Ovary (tissue), 3 donors: ENCODE results near the gene PPFIA4.

Experiments
- EP300 ChIP-seq: sonication (generic); formaldehyde crosslinking; IDR thresholded peaks from one replicate; pipeline ENCODE4 v1.6.1; 2017; ENCODE audit warnings: antibody characterized with exemption
- POLR2A ChIP-seq: fragments of 450-650 bp; IDR thresholded peaks from one replicate; pipeline ENCODE4 v1.6.1; 2017; ENCODE audit warnings: antibody characterized with exemption, mild to moderate bottlenecking, moderate library complexity
- TF ChIP-seq, protein P1 (sequence below), 3 donors: fragments of 450-650 bp in 2 of 3; fragments of 200-600 bp in 1 of 3; IDR thresholded peaks; one replicate each; pipeline versions ENCODE4 v1.5.1 to v1.8.0; 2016 to 2022; ENCODE audit warnings: antibody characterized with exemption in 3 of 3, mild to moderate bottlenecking in 1 of 3
- donor health status: DM: no; HTN: no; CAD: no.

DNA sequence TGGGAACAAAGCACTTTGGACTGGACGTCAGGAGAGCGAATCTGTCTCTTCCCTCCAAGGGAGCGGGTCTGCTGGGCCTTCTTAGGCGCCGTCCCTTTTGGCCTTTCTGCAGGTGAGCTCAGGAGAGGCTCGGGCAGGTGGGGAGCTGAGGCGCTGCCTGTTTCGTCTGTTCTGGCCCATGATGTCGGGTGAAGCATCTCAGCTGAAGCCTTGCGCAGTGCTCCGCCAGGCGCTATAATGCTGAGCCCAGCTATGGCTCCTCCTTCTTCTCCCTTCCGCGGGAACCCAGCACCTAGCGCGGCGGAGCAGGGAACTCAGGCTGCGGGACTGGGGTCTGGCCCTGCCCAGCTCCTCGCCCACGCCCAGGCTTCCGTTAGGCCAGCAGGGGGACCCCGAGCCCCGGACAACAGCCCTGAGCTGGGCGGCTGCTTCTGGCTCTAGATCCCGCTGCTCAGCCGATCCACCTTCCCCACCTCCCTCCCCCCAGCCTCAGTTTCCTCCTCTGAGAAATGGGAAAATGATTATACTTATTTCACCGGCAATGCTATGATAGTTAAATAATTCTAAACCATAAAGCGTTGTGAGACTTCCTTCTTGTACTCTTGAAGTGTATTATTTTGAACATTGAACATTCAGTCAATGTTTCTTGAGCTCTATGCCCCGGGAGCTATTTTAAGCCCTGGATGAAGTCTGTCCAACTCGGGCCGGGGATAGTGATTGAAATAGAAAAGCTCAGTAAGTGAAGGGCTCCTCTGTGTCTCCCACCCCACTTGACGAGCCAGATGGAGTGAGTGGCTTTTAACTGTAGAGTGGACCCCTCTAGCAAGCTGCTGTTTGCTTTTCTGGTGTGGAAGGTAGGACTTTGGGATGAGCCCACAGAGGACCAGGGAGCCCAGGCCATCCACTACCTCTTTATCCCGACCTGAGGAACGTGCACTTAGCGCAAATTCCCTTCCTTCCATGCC lies 91.6 kb downstream of the PPFIA4 start:
- TF ChIP-seq, protein P1, sequence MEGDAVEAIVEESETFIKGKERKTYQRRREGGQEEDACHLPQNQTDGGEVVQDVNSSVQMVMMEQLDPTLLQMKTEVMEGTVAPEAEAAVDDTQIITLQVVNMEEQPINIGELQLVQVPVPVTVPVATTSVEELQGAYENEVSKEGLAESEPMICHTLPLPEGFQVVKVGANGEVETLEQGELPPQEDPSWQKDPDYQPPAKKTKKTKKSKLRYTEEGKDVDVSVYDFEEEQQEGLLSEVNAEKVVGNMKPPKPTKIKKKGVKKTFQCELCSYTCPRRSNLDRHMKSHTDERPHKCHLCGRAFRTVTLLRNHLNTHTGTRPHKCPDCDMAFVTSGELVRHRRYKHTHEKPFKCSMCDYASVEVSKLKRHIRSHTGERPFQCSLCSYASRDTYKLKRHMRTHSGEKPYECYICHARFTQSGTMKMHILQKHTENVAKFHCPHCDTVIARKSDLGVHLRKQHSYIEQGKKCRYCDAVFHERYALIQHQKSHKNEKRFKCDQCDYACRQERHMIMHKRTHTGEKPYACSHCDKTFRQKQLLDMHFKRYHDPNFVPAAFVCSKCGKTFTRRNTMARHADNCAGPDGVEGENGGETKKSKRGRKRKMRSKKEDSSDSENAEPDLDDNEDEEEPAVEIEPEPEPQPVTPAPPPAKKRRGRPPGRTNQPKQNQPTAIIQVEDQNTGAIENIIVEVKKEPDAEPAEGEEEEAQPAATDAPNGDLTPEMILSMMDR (IDR thresholded peaks at IDR 0.05): peak in 2 of 3 donors; percentile 44 to 53
- TF ChIP-seq POLR2A (no peak), EP300 (no peak)
